GM21528 (cell line): ENCODE data around the gene DCAF5.

Experiments
- ATAC-seq: cut with Tn5 transposase; IDR thresholded peaks from one replicate; pipeline ENCODE4 v1.9.1; 2021; ENCODE audit warnings: mild to moderate bottlenecking, moderate library complexity; ENCODE audit not compliant: unreplicated experiment, low FRiP score

DCAF5 gene

DNA sequence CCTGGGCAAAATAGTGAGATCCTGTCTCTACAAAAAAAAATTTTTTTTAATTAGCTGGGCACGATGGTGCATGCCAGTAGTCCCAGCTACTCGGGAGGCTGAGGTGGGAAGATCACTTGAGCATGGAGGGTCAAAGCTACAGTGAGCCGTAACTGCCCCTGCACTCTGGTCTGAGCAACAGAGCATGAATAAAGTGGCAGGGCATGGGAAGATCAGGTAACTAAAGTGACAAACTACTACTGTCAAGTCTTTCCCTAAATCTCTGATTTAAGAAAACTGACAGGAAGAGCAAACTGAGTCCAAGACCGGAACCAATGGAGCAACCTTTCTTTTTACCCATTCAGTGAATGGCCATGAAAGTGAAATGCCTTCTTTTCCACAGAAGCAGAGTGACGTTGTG is 10.8 kb downstream of the DCAF5 start:
- ATAC-seq = no peak

DNA sequence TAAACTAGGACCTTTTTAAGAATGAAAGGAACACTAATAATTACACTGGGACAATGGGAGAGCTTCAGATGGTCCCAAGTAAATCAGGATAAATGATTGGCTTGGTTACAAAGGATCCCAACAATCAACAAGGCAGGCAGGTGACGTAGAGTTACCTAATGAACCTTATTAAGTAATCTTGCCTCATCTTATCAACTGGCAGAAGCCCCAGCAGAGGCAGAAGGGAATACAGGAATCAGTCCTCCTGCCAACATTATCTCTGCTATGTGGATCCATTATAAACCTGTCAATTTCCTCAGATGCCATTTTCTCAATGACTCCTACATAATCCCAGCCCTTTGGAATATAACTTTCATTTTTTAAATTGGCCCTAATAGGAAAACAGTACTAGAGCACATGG is 11.4 kb downstream of the DCAF5 start:
- no peak for ATAC-seq

DNA sequence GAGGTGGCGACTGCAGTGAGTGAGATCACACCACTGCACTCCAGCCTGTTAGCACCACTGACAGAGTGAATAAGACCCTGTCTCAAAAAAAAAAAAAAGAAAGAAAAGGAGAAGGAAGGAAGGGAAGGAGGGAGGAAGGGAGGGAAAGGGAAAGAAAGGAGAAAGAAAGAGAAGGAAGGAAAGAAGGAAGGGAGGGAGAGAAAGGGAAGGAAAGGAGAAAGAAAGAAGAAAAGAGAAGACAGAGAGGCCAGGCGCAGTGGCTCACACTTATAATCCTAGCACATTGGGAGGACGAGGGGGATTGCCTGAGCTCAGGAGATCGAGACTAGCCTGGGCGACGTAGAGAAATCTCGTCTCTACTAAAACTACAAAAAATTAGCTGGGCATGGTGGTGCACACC is 13.2 kb downstream of the DCAF5 start:
- ATAC-seq = no peak

DNA sequence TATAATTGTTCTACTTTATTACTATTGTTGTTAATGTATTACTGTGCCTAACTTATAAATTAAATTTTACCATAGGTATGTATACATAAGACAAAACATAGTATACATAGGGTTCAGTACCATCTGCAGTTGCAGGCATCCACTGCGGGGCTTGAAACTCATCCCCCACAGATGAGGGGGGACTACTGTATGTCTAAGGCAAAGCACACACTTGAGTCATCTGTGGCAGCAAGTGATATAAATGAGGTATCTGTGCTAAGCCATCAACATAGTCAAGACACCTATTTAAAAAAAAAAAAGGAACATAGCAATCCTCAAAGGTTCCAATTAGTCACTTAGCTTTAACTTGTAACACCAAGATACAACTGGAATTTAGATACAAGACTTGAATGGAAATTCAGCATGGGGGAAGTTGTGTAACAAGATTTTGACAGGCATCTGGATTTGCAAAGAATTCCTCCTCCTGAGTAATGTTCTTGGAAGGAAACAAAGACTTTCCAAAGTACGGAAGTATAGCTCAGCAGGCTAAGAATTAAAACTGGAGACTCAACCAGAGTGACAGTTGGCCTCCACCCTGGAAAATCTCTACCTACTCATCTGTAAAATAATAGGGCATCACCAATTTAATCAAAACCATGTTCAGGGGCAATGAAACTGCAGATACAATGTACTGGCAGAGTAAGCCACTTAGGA is 14.9 kb downstream of the DCAF5 start:
- no peak for ATAC-seq

DNA sequence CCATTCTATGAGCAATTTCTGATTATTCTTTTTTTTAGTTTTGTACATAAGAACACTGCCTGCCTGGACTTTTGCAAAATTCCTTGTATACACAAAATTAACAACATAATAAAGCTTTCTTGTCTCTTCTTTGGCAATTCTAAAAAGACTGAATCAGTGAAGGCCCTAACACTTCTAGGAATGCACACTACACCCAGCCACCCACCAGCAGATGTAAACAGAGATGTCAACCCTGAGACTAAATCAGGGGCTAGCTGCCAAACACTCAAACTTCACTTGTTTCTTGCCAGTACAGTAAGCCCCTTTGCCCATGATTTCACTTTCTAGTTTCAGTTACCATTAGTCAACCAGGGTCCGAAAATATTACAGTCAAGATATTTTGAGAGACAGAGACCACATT is 15.5 kb downstream of the DCAF5 start:
- ATAC-seq = no peak

DNA sequence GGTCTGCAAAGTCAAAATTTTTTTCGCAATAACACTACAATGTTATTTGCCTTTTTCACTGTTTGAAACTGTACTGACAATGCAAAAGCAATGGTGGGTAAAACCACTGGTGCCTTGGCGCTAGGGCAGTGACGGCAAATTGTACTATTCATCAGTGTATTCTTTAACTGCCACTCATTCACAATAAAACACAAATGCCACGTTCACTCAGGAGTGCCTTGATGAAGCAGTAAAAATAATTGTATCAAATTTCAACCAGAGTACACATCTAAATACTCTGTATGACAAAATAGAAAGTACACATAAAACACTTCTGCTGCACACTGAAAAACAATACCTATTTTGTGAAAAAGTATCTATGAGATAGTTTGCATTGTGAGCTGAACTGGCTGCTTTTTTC is 17.8 kb downstream of the DCAF5 start:
- ATAC-seq = no peak

DNA sequence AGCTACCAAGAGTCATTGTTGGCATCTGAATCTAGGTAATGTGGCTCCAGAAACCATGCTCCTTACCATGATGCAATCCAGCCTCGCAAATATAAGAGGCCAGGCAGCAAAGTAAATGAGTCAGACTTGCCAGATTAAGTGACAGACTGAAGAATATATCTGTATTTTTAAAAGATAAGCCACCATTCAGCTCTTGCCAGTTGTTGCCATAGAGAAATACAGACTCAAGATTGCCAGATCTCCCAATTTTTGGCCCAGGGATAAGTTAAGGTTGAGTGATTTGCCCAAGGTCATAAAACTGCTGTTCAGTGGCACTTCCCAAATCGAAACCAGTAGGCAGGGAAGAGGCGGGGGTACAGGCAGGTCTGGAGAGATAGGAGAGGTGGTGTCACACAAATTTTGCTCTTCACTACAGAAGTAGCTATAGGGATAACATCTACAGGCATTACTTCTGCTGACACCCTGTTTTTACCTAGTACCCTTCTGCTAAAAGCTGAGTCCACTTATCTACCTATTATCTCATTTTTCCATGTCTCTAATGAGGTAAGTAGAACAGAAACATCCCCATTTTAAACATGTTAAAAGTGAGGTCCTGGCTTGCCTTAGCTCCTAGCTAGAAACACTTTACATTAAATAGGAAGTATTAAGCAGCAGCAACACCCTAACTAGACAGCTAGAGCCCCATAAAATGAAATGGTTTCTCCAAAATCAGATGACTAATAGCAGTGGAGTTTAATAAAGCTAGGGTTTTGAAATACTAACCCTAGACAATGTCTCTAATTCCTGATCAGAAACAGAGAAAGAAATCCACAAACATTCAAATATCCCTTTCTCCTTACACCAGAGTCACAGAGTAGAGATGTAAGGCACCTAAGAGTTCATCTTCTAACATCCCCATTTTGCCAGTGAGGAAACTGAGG is 19.5 kb downstream of the DCAF5 start:
- ATAC-seq = no peak

DNA sequence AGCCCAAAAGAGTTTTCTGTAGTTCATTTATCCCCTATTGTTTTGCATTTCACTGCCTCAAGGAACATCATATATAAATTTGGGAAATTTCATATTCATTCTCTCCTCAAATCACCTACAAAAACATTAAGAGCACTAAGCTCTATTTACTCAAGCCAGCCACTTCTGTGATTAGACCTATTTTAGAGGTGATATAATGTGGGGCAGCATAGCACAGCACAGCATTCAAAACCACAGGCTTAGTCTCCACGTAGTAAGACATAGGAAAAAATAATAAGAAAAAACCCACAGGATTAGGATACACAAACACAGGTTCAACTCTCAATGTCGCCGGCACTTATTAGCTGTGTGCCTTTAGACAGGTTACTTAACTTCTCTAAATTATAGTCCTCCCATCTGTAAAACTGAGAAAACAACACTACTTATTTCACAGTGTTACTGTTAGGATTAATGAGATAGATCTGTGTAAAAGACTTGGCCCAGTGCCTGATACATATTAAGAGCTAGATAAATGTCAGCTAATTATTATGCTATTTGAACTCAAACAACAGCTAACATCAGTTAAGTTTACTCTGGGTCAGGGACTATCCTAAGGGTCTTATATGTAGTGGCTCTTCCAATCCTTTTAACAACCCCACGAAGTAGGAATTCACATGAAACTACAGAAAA is 20.3 kb downstream of the DCAF5 start:
- no peak for ATAC-seq

DNA sequence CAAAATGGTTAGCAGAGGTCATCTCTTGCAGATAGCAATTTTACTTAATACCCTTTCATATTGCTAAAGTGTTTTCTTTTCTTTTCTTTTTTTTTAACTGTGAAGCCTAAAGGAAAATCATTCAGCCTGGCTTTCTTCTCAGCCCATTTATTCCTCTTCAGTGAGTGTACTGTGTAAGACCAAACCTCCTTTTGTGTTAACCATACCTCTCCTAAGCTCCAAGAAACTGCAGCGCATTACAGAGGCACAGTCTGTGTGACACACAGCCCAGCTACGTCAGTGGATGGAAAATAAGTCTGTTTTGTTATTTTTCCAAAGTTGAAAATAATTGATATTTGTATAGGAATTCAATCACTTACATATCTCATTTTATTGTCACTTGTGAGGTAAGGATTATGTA is 21.7 kb downstream of the DCAF5 start:
- ATAC-seq = no peak

DNA sequence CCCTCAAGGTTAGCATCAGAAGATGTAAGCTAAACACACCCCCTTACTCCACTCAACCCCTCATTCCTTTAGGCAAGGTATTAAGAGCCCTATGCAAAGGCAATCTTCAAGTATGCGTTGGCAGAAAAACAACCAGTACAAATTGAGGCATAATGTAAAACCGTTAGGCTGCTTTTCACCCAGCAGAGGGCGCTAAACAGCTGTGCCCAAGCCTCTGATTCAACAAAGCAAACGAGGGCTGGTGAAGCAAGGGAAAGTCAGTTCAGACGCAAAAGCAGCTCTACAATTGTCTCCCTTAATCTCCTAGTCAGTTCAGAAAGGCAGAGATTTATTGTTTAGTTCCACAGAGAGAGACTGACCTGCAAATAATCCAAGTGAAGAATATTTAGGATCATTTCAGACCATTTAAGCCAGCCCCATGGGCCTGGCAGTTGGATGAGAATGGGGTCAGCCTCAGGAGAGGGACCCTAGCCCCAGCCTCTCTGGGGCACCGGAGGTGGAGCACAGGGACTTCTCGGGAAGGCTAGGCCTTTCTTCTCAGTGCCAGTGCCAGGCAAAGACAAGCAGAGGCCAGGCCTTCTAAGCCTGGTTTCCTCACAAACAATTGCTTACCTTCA is 23.5 kb downstream of the DCAF5 start:
- ATAC-seq = no peak

DNA sequence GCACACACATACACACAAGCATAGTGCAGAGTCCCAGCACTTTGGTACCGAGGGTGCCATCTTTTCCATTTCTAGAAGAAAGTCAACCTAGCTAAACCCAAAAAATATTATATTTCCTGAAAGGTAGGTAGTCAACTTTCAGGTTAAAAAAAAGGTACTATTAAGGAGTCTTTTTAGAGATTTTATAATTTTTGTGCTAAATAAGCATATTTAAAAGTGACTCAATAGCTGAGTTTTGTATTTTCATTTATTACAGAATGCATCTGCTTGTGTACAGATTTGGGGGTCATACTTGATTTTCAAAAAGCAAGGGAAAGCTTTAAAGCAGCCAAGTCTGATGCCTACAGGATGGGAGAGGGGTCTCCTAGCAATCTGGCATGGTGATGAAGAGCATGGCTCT is 34.6 kb downstream of the DCAF5 start:
- no peak for ATAC-seq

DNA sequence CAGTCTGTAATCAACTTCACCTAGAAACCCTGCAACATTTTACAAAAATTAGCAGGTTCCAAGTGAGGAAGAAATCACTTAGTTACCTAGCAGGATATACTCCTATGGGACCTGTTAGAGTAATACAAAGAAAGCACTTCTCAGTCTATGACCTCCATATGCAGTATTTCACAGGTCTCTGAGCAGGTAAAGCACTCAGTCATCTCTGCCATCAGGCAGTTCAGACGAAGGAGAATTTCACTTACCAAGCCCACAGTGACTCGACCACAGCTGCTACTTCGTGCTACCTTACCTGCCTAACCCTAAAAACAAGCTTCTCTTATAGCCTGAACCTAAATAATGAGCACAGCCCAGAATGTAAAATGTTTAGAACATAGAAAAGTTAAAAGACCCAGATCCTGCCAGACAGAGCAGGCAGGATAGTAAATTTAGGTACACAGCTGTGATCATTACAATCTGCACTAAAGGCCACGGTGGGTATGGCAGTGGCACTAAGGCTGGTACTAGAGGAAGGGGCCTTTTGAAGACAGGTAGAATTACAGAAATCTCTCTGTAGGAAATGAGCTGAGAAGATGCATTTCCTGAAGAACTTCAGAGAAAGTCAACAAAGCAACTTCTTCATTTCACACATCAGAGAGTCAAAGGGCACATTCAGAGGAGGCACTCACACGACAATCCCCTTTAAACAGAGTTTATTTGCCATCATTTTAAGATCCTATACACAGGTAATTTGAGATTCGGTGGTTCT is 35.7 kb downstream of the DCAF5 start:
- ATAC-seq = no peak

DNA sequence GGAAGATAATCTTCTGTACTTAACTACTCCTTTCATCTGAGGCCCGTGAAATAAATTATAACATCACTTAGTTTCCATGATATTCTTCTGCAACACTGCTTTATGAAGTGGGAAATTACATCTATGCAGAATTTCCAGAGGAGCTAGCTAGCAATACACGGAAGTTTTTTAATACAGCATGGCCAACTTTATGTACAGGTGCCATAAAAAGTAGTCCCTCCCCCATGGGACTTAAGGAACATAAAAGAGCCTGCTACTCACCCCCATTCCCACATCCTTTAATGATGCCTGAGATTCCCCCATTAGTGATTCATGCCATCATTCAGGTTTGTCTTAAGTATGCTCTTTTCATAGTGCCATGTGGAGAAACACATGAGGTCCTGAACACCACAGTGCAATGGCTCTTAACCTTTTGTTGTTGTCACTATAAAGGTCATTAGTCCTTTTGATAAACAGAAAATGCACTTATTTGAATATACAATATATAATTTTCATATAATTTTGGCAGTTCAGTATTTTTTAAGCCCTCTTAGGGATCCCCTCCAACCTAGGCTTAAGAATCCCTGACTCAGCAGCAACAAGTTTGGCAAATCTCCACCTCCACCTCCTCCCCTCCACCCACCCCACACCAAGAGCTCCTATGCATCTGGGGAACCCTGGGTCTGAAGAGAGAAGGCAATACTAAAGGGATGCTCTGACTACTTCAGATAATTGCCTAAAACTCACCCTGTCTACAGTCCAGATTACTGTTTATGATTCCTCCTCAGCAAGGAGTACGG is 37.3 kb downstream of the DCAF5 start:
- no peak for ATAC-seq

DNA sequence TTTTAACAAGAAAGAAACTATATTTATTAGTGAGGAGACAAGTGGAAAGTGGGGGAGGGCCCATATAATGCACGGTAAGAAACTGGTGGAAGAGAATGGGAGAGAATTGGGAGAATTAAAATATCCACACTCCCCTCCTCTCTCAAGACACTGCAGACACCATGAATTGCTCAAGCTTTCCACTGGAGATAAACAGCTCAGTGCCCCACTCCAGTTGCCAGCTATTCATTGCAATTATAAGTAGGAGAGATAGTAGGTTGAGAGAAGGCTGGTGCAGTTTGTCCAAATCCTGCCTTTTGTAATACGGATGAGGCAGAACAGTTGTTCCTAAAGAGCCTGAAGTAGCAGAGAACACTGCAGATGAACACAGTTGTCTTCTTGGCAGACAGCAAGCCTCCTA is 38.2 kb downstream of the DCAF5 start:
- no peak for ATAC-seq

DNA sequence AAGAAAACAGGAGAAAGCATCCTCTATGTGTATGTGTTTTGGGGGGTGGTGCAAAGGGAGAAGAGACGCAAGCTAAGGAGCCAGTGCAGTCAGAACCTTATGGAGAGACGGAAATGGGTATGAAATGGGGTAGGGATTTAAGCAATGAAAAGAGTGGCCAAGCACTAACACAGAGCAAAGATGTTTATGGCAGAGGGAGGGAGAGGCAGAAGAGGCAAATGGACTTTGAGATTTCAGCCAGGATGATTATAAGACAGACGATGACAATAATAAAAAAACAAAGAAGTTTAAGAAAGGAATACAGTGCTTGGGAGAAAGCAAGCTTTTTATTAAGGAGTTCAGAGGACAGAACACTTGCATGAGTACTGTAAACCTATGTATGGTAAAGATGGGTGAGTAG is 44.6 kb downstream of the DCAF5 start:
- no peak for ATAC-seq

DNA sequence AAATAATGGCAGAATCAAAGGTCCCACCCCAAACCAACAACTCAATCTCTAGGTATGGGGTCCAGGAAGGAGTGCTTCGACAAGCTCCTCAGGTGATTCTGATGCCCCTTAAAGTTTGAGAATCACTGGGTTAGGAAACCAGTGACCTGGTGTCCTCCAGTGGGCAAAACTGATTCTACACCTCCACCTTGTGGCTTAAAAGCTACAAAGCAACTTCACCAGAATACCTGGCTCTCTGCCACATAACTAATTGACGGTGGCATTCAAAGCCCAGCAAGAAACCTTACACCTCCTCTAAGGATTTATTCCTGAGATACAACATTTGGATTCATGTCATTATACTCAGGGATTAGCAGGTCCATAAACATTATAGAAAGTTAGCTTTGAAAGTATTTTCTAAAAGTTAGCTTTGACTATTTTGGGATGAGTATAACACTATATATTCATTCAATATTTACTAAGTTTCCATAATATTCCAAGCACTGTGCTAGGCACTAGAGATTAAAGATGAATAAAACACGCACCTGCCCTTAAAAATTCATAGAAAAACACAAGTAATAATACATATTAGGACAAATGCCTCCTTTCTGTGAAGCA is 45.4 kb downstream of the DCAF5 start:
- ATAC-seq = no peak

DNA sequence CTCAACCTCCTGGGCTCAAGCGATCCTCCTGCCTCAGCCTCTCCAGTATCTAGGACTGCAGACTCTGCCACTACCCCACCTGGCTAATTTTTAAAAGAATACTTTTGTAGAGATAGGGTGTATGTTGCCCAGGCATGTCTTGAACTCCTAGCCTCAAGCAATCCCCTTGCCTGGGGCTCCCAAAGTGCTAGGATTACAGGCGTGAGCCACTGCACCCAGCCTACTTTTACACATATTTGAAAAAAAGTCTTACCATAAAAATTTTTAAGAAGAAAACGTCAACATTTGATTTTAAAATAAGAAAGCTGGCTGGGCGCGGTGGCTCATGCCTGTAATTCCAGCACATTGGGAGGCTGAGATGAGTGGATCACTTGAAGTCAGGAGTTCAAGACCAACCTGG is 46.5 kb downstream of the DCAF5 start:
- no peak for ATAC-seq

DNA sequence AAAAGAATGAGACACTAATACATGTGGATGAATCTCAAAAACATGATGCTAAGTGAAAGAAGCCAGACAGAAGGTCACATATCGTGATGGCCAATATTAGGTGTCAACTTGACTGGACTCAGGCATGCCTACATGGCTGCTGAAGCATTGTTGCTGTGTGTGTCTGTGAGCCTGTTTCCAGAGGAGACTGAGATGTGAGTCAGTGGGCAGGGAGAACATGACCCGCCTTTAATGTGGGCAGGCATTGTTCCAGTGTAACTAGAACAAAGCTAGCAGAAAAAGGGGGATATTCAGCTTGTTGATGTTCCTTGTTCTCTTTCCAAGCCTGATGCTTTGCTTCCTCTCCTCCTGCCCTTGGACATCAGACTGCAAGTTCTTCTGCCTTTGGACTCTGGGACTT is 47.6 kb downstream of the DCAF5 start:
- no peak for ATAC-seq

DNA sequence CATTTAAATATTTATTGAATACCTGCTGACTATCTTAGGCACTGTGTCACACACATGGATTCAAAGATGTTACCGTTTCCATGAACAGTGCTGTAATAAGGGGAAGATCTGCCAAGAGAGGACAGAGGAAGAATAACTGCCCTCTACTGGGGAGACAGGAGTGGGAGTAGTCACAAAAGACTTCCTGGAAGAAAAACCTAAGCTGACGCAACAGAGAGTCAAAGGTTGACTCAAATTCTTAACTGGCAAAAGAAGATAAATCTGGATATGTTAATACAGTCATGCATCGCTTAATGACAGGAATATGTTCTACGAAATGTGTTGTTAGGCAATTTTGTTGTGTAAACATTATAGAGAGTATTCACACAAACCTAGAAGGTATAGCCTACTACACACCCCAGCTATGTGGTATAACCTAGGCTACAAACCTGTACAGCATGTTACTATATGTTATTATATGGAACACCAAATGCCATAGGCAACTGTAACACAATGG is 51.5 kb downstream of the DCAF5 start:
- ATAC-seq = no peak
